Ishikawa (cell line): Measurements from ENCODE around the gene WSCD2.

ENCODE experiments used
- CEBPB ChIP-seq: IDR thresholded peaks from 2 replicates; pipeline ENCODE4 v1.6.1; 2012
- CREB1 ChIP-seq: IDR thresholded peaks from 2 replicates; pipeline ENCODE4 v1.6.1; 2012; ENCODE audit warnings: low read depth
- EGR1 ChIP-seq: IDR thresholded peaks from 2 replicates; pipeline ENCODE4 v1.6.1; 2012
- EP300 ChIP-seq: IDR thresholded peaks from 2 replicates; pipeline ENCODE4 v1.6.1; 2012; ENCODE audit warnings: borderline replicate concordance
- FOXM1 ChIP-seq: IDR thresholded peaks from 2 replicates; pipeline ENCODE4 v1.6.1; 2012; ENCODE audit warnings: low read depth, borderline replicate concordance
- MAX ChIP-seq: IDR thresholded peaks from 2 replicates; pipeline ENCODE4 v1.6.1; 2012
- NFIC ChIP-seq: IDR thresholded peaks from 2 replicates; pipeline ENCODE4 v1.6.1; 2012
- RAD21 ChIP-seq: IDR thresholded peaks from 2 replicates; pipeline ENCODE4 v1.6.1; 2012; ENCODE audit warnings: low read depth
- REST ChIP-seq: IDR thresholded peaks from 2 replicates; pipeline ENCODE4 v1.6.1; 2012; ENCODE audit warnings: low read depth, mild to moderate bottlenecking
- TAF1 ChIP-seq: IDR thresholded peaks from 2 replicates; pipeline ENCODE4 v1.6.1; 2012; ENCODE audit warnings: low read depth, mild to moderate bottlenecking
- TCF12 ChIP-seq: IDR thresholded peaks from 2 replicates; pipeline ENCODE4 v1.6.1; 2012; ENCODE audit warnings: low read depth
- TEAD4 ChIP-seq: IDR thresholded peaks from 2 replicates; pipeline ENCODE4 v1.6.1; 2012
- YY1 ChIP-seq: IDR thresholded peaks from 2 replicates; pipeline ENCODE4 v1.6.1; 2012; ENCODE audit warnings: low read depth
- ZBTB7A ChIP-seq: IDR thresholded peaks from 2 replicates; pipeline ENCODE4 v1.6.1; 2012; ENCODE audit warnings: low read depth
- TF ChIP-seq, protein P1 (sequence below): IDR thresholded peaks from 2 replicates; pipeline ENCODE4 v1.6.1; 2012

WSCD2 gene

DNA sequence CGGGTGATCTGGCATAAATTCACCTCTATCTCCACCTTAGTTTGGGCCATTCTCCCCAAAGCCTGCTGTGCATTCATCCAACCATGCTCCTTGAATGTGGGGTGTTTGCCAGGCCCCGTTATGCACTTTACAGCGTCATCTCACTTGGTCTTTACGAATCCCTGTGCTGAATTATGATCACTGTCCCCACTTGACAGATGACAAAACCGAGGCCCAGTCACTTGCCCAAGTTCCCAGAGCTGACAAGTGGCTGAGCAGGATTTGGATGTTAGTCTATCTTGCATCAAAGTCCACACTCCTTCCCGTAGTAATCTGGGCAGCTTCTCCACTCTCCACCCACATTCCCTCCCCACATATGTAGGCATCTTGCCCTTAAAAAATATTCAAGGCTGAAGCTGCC is 44.8 kb downstream of the WSCD2 start:
- TF ChIP-seq ZBTB7A, result no peak
- TF ChIP-seq TCF12, result no peak
- no peak for TF ChIP-seq TEAD4
- no peak for TF ChIP-seq TAF1
- TF ChIP-seq FOXM1, result no peak
- TF ChIP-seq YY1, result no peak
- TF ChIP-seq NFIC, result no peak
- no peak for TF ChIP-seq MAX
- no peak for TF ChIP-seq RAD21
- no peak for TF ChIP-seq CEBPB
- TF ChIP-seq EP300, result no peak
- TF ChIP-seq EGR1, result no peak
- TF ChIP-seq REST, result no peak

- no peak for TF ChIP-seq RAD21
- no peak for TF ChIP-seq EP300
- TF ChIP-seq REST, result no peak
- TF ChIP-seq NFIC, result no peak
- no peak for TF ChIP-seq CEBPB
- no peak for TF ChIP-seq TAF1
These were observed 45.6 kb downstream of the WSCD2 start for GRCh38 chr12:108174641-108175040.

- TF ChIP-seq EP300 (no peak), REST (no peak), FOXM1 (no peak), TCF12 (no peak), NFIC (no peak)
- TF ChIP-seq, protein P1, sequence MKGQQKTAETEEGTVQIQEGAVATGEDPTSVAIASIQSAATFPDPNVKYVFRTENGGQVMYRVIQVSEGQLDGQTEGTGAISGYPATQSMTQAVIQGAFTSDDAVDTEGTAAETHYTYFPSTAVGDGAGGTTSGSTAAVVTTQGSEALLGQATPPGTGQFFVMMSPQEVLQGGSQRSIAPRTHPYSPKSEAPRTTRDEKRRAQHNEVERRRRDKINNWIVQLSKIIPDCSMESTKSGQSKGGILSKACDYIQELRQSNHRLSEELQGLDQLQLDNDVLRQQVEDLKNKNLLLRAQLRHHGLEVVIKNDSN, result no peak
These were observed 46.2 kb downstream of the WSCD2 start for GRCh38 chr12:108175310-108175709.

DNA sequence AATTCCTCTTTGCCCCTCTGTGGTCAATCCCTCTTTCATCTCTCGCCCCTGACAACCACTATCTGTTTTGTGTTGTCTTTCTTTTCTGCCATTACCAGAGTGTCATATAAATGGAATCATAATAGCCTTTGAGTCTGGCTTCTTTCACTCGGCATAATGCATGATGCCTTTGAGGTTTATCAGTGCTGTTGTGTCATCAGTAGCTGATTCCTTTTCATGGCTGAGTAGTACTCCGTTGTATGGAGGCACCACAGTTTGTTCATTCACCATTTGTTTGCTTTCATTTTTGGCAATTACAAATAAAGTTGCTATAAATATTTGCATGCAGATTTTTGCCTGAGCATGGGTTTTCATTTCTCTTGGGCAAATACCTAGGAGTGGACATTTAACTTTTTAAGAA is 47.2 kb downstream of the WSCD2 start:
- TF ChIP-seq MAX (no peak), RAD21 (no peak), TAF1 (no peak), EGR1 (no peak), CREB1 (no peak), CEBPB (no peak), ZBTB7A (no peak), EP300 (no peak), YY1 (no peak), REST (no peak), TEAD4 (no peak), FOXM1 (no peak), TCF12 (no peak), NFIC (no peak)
